Measurements from ENCODE around the gene TMEM121B. TPM values are rescaled to one million over a fixed set of nuclear protein-coding genes. Genes with fewer than 3 reads are reported as not detected.

TMEM121B gene
- total and polyA plus RNA-seq, 4 donors = 0.06 to 0.17 (median 0.10) TPM

- Histone ChIP-seq H3K36me3 (ENCODE audit: control insufficient read depth in 4 of 4, insufficient read depth in 3 of 4, low read depth in 1 of 4, low read length in 3 of 4) (peaks cover 12 to 42% (median 24%) of the 10 kb centered on the region in 4 donors), H3K27me3 (ENCODE audit: control insufficient read depth in 4 of 4, insufficient read depth in 4 of 4, low read length in 3 of 4) (no peaks in the 10 kb centered on the region), H3K9me3 (ENCODE audit: control insufficient read depth in 4 of 4, low read length in 3 of 4) (no peaks in the 10 kb centered on the region), H3K4me3 (ENCODE audit: low read depth in 1 of 3, low read length in 3 of 3) (no peak overlapping the region), H3K27ac (ENCODE audit: low read depth in 1 of 2, low read length in 2 of 2) (no peak overlapping the region), H3K4me1 (ENCODE audit: control insufficient read depth in 4 of 4, insufficient read depth in 4 of 4, low read length in 3 of 4) (no peaks in the 10 kb centered on the region), H3K9ac (ENCODE audit: low read depth in 1 of 2, low read length in 2 of 2) (no peak overlapping the region)
- no peak for DNase-seq (ENCODE audit: low spot score)
- WGBS = 95% methylated on average over 17 of the region's 17 CpGs
- TF ChIP-seq RAD21 (IDR thresholded peaks at IDR 0.05) (no peak), ZBTB33 (IDR thresholded peaks at IDR 0.05) (no peak), GABPA (IDR thresholded peaks at IDR 0.05 in 1 of 2, conservative IDR thresholded peaks at IDR 0.05 in 1 of 2) (no peak), MAX (IDR thresholded peaks at IDR 0.05) (no peak), HNF4G (IDR thresholded peaks at IDR 0.05) (no peak), NR2F2 (IDR thresholded peaks at IDR 0.05) (no peak), YY1 (IDR thresholded peaks at IDR 0.05) (no peak), JUND (IDR thresholded peaks at IDR 0.05) (no peak), CTCF (IDR thresholded peaks at IDR 0.05; ENCODE audit: low read depth, low read length, missing input control) (no peak), HNF4A (conservative IDR thresholded peaks at IDR 0.05) (no peak), EGR1 (IDR thresholded peaks at IDR 0.05; ENCODE audit: low read depth in 2 of 2) (no peak), RXRA (IDR thresholded peaks at IDR 0.05) (no peak), FOXA1 (IDR thresholded peaks at IDR 0.05) (no peak)
- TF ChIP-seq, protein P1, sequence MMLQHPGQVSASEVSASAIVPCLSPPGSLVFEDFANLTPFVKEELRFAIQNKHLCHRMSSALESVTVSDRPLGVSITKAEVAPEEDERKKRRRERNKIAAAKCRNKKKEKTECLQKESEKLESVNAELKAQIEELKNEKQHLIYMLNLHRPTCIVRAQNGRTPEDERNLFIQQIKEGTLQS (IDR thresholded peaks at IDR 0.05) = no peak
Observed at GRCh38 chr22:17137861-17138425, 16.8 kb upstream of the TMEM121B start.

- DNase-seq (ENCODE audit: low spot score) = no peak
- Histone ChIP-seq H3K36me3 (ENCODE audit: control insufficient read depth in 4 of 4, insufficient read depth in 3 of 4, low read depth in 1 of 4, low read length in 3 of 4) (peaks cover 12 to 34% (median 17%) of the 10 kb centered on the region in 4 donors), H3K4me3 (ENCODE audit: low read depth in 1 of 3, low read length in 3 of 3) (no peak overlapping the region), H3K4me1 (ENCODE audit: control insufficient read depth in 4 of 4, insufficient read depth in 4 of 4, low read length in 3 of 4) (no peaks in the 10 kb centered on the region), H3K9me3 (ENCODE audit: control insufficient read depth in 4 of 4, low read length in 3 of 4) (no peaks in the 10 kb centered on the region), H3K9ac (ENCODE audit: low read depth in 1 of 2, low read length in 2 of 2) (no peak overlapping the region), H3K27me3 (ENCODE audit: control insufficient read depth in 4 of 4, insufficient read depth in 4 of 4, low read length in 3 of 4) (no peaks in the 10 kb centered on the region), H3K27ac (ENCODE audit: low read depth in 1 of 2, low read length in 2 of 2) (no peak overlapping the region)
- WGBS = 88% methylated on average over 4 of the region's 4 CpGs
- TF ChIP-seq HNF4A (conservative IDR thresholded peaks at IDR 0.05) = no peak
- no peak for TF ChIP-seq JUND (IDR thresholded peaks at IDR 0.05)
- no peak for TF ChIP-seq RXRA (IDR thresholded peaks at IDR 0.05)
- no peak for TF ChIP-seq GABPA (IDR thresholded peaks at IDR 0.05 in 1 of 2, conservative IDR thresholded peaks at IDR 0.05 in 1 of 2)
- TF ChIP-seq, protein P1 (IDR thresholded peaks at IDR 0.05) = no peak
- TF ChIP-seq MAX (IDR thresholded peaks at IDR 0.05) = no peak
- no peak for TF ChIP-seq NR2F2 (IDR thresholded peaks at IDR 0.05)
- TF ChIP-seq EGR1 (IDR thresholded peaks at IDR 0.05; ENCODE audit: low read depth in 2 of 2) = no peak
- no peak for TF ChIP-seq RAD21 (IDR thresholded peaks at IDR 0.05)
- TF ChIP-seq SP1 (IDR thresholded peaks at IDR 0.05) = no peak
- no peak for TF ChIP-seq TAF1 (conservative IDR thresholded peaks at IDR 0.05)
- TF ChIP-seq HNF4G (IDR thresholded peaks at IDR 0.05) = no peak
- no peak for TF ChIP-seq FOXA2 (IDR thresholded peaks at IDR 0.05)
- TF ChIP-seq CTCF (IDR thresholded peaks at IDR 0.05; ENCODE audit: low read depth, low read length, missing input control) = no peak
- no peak for TF ChIP-seq ZBTB33 (IDR thresholded peaks at IDR 0.05)
- no peak for TF ChIP-seq YY1 (IDR thresholded peaks at IDR 0.05)
- no peak for TF ChIP-seq FOXA1 (IDR thresholded peaks at IDR 0.05)
Observed at GRCh38 chr22:17137170-17137569, 16.0 kb upstream of the TMEM121B start.

All from liver (tissue), 9 donors.